Effector memory CD4-positive, alpha-beta T cell (primary cell): ENCODE data around the gene ANP32D.
"Not testable (repeated sequence)": the region's sequence is repeated elsewhere in the genome, so short reads cannot be mapped to it uniquely, and the experiment has no call there.

ENCODE experiments used
- DNase-seq, 3 donors: peaks; one replicate each; pipeline ENCODE4 v3.0.0-alpha.2; 2020
- H3K27ac ChIP-seq: 2 replicates; pipeline ENCODE4 v1.7.0; 2013; ENCODE audit warnings: mild to moderate bottlenecking, low read length, moderate library complexity; ENCODE audit not compliant: insufficient read depth, poor library complexity, severe bottlenecking
- H3K27me3 ChIP-seq: replicated peaks from 2 replicates; pipeline ENCODE4 v1.7.0; 2013; ENCODE audit warnings: mild to moderate bottlenecking, low read length; ENCODE audit not compliant: insufficient read depth, control insufficient read depth, poor library complexity, severe bottlenecking
- H3K36me3 ChIP-seq: 2 replicates; pipeline ENCODE4 v1.7.0; 2013; ENCODE audit warnings: mild to moderate bottlenecking, low read length, moderate library complexity; ENCODE audit not compliant: control insufficient read depth, insufficient read depth
- H3K4me1 ChIP-seq: 2 replicates; pipeline ENCODE4 v1.7.0; 2013; ENCODE audit warnings: low read length, mild to moderate bottlenecking; ENCODE audit not compliant: control insufficient read depth, insufficient read depth, poor library complexity, severe bottlenecking
- H3K4me3 ChIP-seq: 2 replicates; pipeline ENCODE4 v1.7.0; 2013; ENCODE audit warnings: low read length, low read depth, mild to moderate bottlenecking; ENCODE audit not compliant: insufficient read depth, poor library complexity, severe bottlenecking
- H3K9me3 ChIP-seq: 2 replicates; pipeline ENCODE4 v1.7.0; 2013; ENCODE audit warnings: mild to moderate bottlenecking, low read length, moderate library complexity; ENCODE audit not compliant: control insufficient read depth

Gene ANP32D

GRCh38 chr12:48452961-48453360, 19.4 kb upstream of the ANP32D start:
- H3K36me3 ChIP-seq, DNase-seq, H3K27ac ChIP-seq, H3K4me3 ChIP-seq, H3K4me1 ChIP-seq, H3K27me3 ChIP-seq, H3K9me3 ChIP-seq: not testable (repeated sequence)

DNA sequence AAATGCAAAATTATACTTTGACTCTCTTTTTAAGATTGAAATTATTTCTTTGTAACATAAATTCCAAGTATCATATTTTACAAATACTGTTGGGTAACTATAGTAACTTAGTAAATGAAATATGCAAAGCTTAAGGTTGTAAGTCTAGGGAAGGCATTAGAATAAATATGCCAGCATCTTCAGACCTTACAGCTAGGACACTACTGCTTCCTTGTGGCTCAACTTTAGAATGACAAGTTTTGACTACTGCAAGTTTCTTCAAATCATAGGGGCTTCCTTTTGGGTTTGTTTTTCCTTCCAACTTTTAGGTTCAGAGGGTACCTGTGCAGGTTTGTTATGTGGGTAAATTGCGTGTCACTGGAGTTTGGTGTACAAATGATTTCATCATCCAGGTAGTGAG, 17.7 kb upstream of the ANP32D start:
- H3K36me3 ChIP-seq = no peaks in the 10 kb centered on the region
- peaks cover 5% of the 10 kb centered on the region for H3K27me3 ChIP-seq
- no peak overlapping the region for H3K27ac ChIP-seq
- H3K4me1 ChIP-seq = no peaks in the 10 kb centered on the region
- no peaks in the 10 kb centered on the region for H3K9me3 ChIP-seq
- DNase-seq = no peak
- no peak overlapping the region for H3K4me3 ChIP-seq

- DNase-seq = no peak
- no peaks in the 10 kb centered on the region for H3K36me3 ChIP-seq
Observed at GRCh38 chr12:48455116-48455515, 17.2 kb upstream of the ANP32D start.

GRCh38 chr12:48459259-48459658, 13.1 kb upstream of the ANP32D start:
- peaks cover 5% of the 10 kb centered on the region for H3K27me3 ChIP-seq
- no peak overlapping the region for H3K27ac ChIP-seq
- H3K4me3 ChIP-seq = no peak overlapping the region
- no peaks in the 10 kb centered on the region for H3K9me3 ChIP-seq
- H3K4me1 ChIP-seq = no peaks in the 10 kb centered on the region
- no peak for DNase-seq
- no peaks in the 10 kb centered on the region for H3K36me3 ChIP-seq

More at GRCh38 chr12:48455116-48455515, 17.2 kb upstream of the ANP32D start:
- Histone ChIP-seq H3K9me3 (no peaks in the 10 kb centered on the region), H3K27ac (no peak overlapping the region), H3K4me3 (no peak overlapping the region), H3K4me1 (no peaks in the 10 kb centered on the region), H3K27me3 (peaks cover 5% of the 10 kb centered on the region)

DNA sequence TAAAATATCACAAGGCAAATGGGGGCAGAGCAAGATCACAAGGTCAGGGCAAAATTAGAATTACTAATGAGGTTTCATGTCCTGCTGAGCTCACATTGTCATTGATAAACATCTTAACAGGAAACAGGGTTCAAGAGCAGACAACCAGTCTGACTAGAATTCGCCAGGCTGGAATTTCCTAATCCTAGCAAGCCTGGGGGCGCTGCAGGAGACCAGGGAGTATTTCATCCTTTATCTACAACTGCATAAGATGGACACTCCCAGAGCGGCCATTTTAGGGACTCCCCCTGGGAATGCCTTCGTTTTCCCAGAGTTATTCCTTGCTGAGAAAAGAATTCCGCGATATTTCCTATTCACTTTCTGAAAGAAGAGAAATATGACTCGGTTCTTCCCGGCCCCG, 3.3 kb upstream of the ANP32D start:
- H3K4me1 ChIP-seq, DNase-seq, H3K4me3 ChIP-seq, H3K36me3 ChIP-seq, H3K27me3 ChIP-seq, H3K27ac ChIP-seq, H3K9me3 ChIP-seq: not testable (repeated sequence)

- Histone ChIP-seq H3K27me3 (no peaks in the 10 kb centered on the region), H3K9me3 (no peaks in the 10 kb centered on the region), H3K4me1 (no peaks in the 10 kb centered on the region), H3K36me3 (no peaks in the 10 kb centered on the region), H3K27ac (no peak overlapping the region), H3K4me3 (no peak overlapping the region)
- DNase-seq = no peak
Observed at GRCh38 chr12:48473061-48473460, 702 bp downstream of the ANP32D start.

DNA sequence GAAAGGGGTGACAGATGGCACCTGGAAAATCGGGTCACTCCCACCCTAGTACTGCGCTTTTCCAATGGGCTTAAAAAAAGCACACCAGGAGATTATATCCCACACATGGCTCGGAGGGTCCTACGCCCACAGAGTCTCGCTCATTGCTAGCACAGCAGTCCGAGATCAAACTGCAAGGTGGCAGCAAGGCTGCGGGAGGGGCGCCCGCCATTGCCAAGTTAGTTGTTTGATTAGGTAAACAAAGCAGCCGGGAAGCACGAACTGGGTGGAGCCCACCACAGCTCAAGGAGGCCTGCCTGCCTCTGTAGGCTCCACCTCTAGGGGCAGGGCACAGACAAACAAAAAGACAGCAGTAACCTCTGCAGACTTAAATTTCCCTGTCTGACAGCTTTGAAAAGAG, 2.1 kb downstream of the ANP32D start:
- H3K27me3 ChIP-seq, H3K4me1 ChIP-seq, H3K36me3 ChIP-seq, H3K27ac ChIP-seq, H3K9me3 ChIP-seq, DNase-seq, H3K4me3 ChIP-seq: not testable (repeated sequence)

GRCh38 chr12:48482198-48482597, 9.8 kb downstream of the ANP32D start, which contains the start of gene C12orf54:
TSS of gene C12orf54 (plus strand) at chr12:48482498. CDS start at chr12:48483297, 799 bp downstream.
- no peak for DNase-seq
- Histone ChIP-seq H3K27ac (no peak within 1 kb of the TSS), H3K4me3 (no peak within 1 kb of the TSS), H3K4me1 (no peaks in the 10 kb centered on the region), H3K9me3 (no peaks in the 10 kb centered on the region), H3K36me3 (no peaks in the 10 kb centered on the region), H3K27me3 (peaks cover 5% of the 10 kb centered on the region)

GRCh38 chr12:48482930-48483329, 10.6 kb downstream of the ANP32D start:
- no peak for DNase-seq
- H3K9me3 ChIP-seq = no peaks in the 10 kb centered on the region
- H3K27me3 ChIP-seq = peaks cover 5% of the 10 kb centered on the region
- H3K4me1 ChIP-seq = no peaks in the 10 kb centered on the region
- H3K36me3 ChIP-seq = no peaks in the 10 kb centered on the region
- no peak overlapping the region for H3K4me3 ChIP-seq
- no peak overlapping the region for H3K27ac ChIP-seq

DNA sequence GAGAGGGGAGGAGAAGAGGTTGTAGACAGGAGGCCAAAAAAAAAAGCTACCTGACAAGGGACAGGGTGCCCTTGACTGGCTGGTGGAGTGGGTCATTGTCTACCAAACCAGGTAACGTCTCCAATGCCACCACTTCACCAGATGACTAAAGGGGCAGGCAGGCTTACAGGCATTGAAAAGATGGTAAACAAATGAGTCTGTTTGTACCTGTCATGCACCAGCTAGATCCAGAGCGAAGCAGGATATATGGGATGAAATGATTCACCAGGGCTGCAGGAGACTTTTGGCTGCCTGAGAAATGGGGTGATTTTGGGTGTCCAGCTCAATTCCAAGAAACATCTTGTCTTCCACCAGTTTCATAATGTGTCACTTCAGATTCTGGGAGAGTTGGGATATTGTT, 13.9 kb downstream of the ANP32D start:
- no peak overlapping the region for H3K4me3 ChIP-seq
- DNase-seq = no peak
- H3K27ac ChIP-seq = no peak overlapping the region
- no peaks in the 10 kb centered on the region for H3K9me3 ChIP-seq
- H3K27me3 ChIP-seq = peaks cover 5% of the 10 kb centered on the region
- no peaks in the 10 kb centered on the region for H3K4me1 ChIP-seq
- no peaks in the 10 kb centered on the region for H3K36me3 ChIP-seq

DNA sequence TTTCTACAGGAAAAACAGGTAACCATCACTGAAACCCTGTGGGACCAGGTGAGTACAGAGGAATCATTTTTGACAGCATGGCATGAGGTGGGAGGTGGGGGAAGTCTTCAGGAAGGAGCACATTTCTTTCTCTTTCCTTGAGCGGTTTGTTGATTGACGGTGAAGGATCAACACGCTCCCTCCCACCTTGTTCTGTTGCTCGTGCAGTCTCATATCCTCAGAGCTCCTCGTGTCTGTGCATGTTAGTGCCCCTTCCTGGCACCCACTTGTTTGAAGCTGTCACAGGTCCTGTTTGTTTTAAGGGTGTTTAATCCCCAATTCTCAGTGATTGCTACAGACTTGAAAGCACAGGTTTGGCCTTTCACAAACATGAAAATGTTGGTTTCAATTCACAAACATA, 14.3 kb downstream of the ANP32D start:
- Histone ChIP-seq H3K4me1 (no peaks in the 10 kb centered on the region), H3K27ac (no peak overlapping the region), H3K36me3 (no peaks in the 10 kb centered on the region), H3K27me3 (peaks cover 5% of the 10 kb centered on the region), H3K4me3 (no peak overlapping the region), H3K9me3 (no peaks in the 10 kb centered on the region)
- DNase-seq = no peak
